NT2/D1 (cell line): ENCODE data around the gene B3GALT5.

Experiments used
- DNase-seq: peaks from one replicate; pipeline ENCODE4 v3.0.0-alpha.2; 2011; ENCODE audit warnings: low read depth, low spot score
- H3K27me3 ChIP-seq: 2 replicates; pipeline ENCODE4 v1.6.0; 2011; ENCODE audit warnings: mild to moderate bottlenecking; ENCODE audit not compliant: insufficient read length, insufficient read depth
- H3K36me3 ChIP-seq: 2 replicates; pipeline ENCODE4 v1.6.1; 2011; ENCODE audit warnings: mild to moderate bottlenecking, low read length, mixed read lengths; ENCODE audit not compliant: insufficient read depth, insufficient read length
- H3K4me1 ChIP-seq: 2 replicates; pipeline ENCODE4 v1.5.1; 2011; ENCODE audit not compliant: insufficient read depth, insufficient read length
- H3K4me3 ChIP-seq: 2 replicates; pipeline ENCODE4 v1.5.1; 2011; ENCODE audit warnings: low read depth; ENCODE audit not compliant: insufficient read length
- H3K9ac ChIP-seq: 2 replicates; pipeline ENCODE4 v1.6.0; 2011; ENCODE audit warnings: low read depth; ENCODE audit not compliant: insufficient read length
- H3K9me3 ChIP-seq: 2 replicates; pipeline ENCODE4 v1.5.1; 2011; ENCODE audit warnings: mild to moderate bottlenecking, low read length; ENCODE audit not compliant: insufficient read depth
- SUZ12 ChIP-seq: IDR thresholded peaks from 2 replicates; pipeline ENCODE4 v1.6.1; 2011; ENCODE audit not compliant: insufficient read length, insufficient read depth; ENCODE audit errors: extremely low read depth
- YY1 ChIP-seq: IDR thresholded peaks from 2 replicates; pipeline ENCODE4 v1.6.1; 2011; ENCODE audit not compliant: insufficient read length, insufficient read depth
- ZNF274 ChIP-seq: IDR thresholded peaks from 2 replicates; pipeline ENCODE4 v1.6.1; 2011; ENCODE audit warnings: mild to moderate bottlenecking, low read depth, low read length

The B3GALT5 gene

GRCh38 chr21:39714331-39714730, 101.6 kb downstream of the B3GALT5 start:
- H3K4me1 ChIP-seq, result no peaks in the 10 kb centered on the region
- H3K9ac ChIP-seq, result no peak overlapping the region
- H3K9me3 ChIP-seq, result peaks cover 4% of the 10 kb centered on the region; the same call in 1 of the 2 replicates
- no peak overlapping the region for H3K4me3 ChIP-seq
- TF ChIP-seq SUZ12 (no peak), YY1 (no peak), ZNF274 (no peak)
- no peaks in the 10 kb centered on the region for H3K36me3 ChIP-seq
- no peaks in the 10 kb centered on the region for H3K27me3 ChIP-seq
- DNase-seq, result no peak

GRCh38 chr21:39715804-39716397, 103.2 kb downstream of the B3GALT5 start:
- no peaks in the 10 kb centered on the region for H3K4me1 ChIP-seq
- peak; percentile 66 for DNase-seq
- H3K4me3 ChIP-seq, result no peak overlapping the region
- H3K9me3 ChIP-seq, result peaks cover 2% of the 10 kb centered on the region; the same call in 1 of the 2 replicates
- no peak overlapping the region for H3K9ac ChIP-seq
- H3K36me3 ChIP-seq, result no peaks in the 10 kb centered on the region
- TF ChIP-seq YY1 (no peak), SUZ12 (no peak), ZNF274 (no peak)
- H3K27me3 ChIP-seq, result no peaks in the 10 kb centered on the region

- TF ChIP-seq YY1, result no peak
- TF ChIP-seq SUZ12, result no peak
- TF ChIP-seq ZNF274, result no peak
Measured at GRCh38 chr21:39720126-39720778, 107.5 kb downstream of the B3GALT5 start.

GRCh38 chr21:39721885-39722284, 109.1 kb downstream of the B3GALT5 start:
- Histone ChIP-seq H3K4me1 (no peaks in the 10 kb centered on the region), H3K27me3 (no peaks in the 10 kb centered on the region), H3K9me3 (0 out of 2 replicates have a peak, but pooled peaks cover 9% of the 10 kb centered on the region), H3K9ac (no peak overlapping the region), H3K36me3 (no peaks in the 10 kb centered on the region), H3K4me3 (no peak overlapping the region)
- DNase-seq, result no peak
- TF ChIP-seq YY1, result no peak
- no peak for TF ChIP-seq ZNF274
- TF ChIP-seq SUZ12, result no peak

More at GRCh38 chr21:39720126-39720778, 107.5 kb downstream of the B3GALT5 start:
- H3K27me3 ChIP-seq, result no peaks in the 10 kb centered on the region
- no peak overlapping the region for H3K9ac ChIP-seq
- no peaks in the 10 kb centered on the region for H3K4me1 ChIP-seq
- H3K36me3 ChIP-seq, result no peaks in the 10 kb centered on the region
- no peak for DNase-seq
- H3K9me3 ChIP-seq, result 0 out of 2 replicates have a peak, but pooled peaks cover 9% of the 10 kb centered on the region
- no peak overlapping the region for H3K4me3 ChIP-seq
